Panc1 (cell line): Measurements from ENCODE around the gene TTC28. TPM values are rescaled to one million over a fixed set of nuclear protein-coding genes. Genes with fewer than 3 reads are reported as not detected.

Experiments used
- ATAC-seq: fragments of 200-7000 bp; cut with Tn5 transposase; 2 replicates; pipeline ENCODE4 v1.9.1; 2020; ENCODE audit warnings: mild to moderate bottlenecking, moderate library complexity
- BruUV-seq: library from RNA; stranded (reverse); fragments of 400-500 nt; replicated peaks from 2 replicates; lab custom pipeline; 2021; lab: Mats Ljungman, UMichigan
- CTCF ChIA-PET: fragments of 300-600 bp; sonication (Branson Sonifier 250); formaldehyde crosslinking; loops from one replicate; lab custom pipeline; 2022; ENCODE audit warnings: antibody characterized with exemption; lab: Charles Lee
- POLR2A ChIA-PET: fragments of 300-600 bp; sonication (Branson Sonifier 250); formaldehyde crosslinking; loops from one replicate; lab custom pipeline; 2022; ENCODE audit warnings: antibody characterized with exemption; lab: Charles Lee
- DNase-seq: peaks from one replicate; pipeline ENCODE4 v3.0.0-alpha.2; 2010; ENCODE audit warnings: low read depth, low spot score
- H3K27ac ChIP-seq: 2 replicates; pipeline ENCODE4 v1.5.1; 2011; ENCODE audit warnings: mild to moderate bottlenecking, low read length, inconsistent platforms
- H3K27me3 ChIP-seq: fragments of 200-500 bp; sonication (Bioruptor generic); 2 replicates; pipeline ENCODE4 v1.6.0; 2014; ENCODE audit warnings: low read length, inconsistent platforms; ENCODE audit not compliant: control insufficient read depth, insufficient read depth
- H3K36me3 ChIP-seq: fragments of 200-500 bp; sonication (Bioruptor generic); 2 replicates; pipeline ENCODE4 v1.5.1; 2014; ENCODE audit warnings: inconsistent platforms, mild to moderate bottlenecking, low read length, moderate library complexity; ENCODE audit not compliant: control insufficient read depth, insufficient read depth
- H3K4me1 ChIP-seq: 2 replicates; pipeline ENCODE4 v1.5.1; 2011; ENCODE audit warnings: inconsistent platforms, mild to moderate bottlenecking, low read length, moderate library complexity; ENCODE audit not compliant: control insufficient read depth, insufficient read depth
- H3K4me3 ChIP-seq, 2 experiments: 2 replicates each; pipeline ENCODE4 v1.5.1; 2011 to 2012; ENCODE audit warnings: low read depth in 2 of 2, low read length in 2 of 2, mild to moderate bottlenecking in 2 of 2, inconsistent platforms in 1 of 2, moderate library complexity in 1 of 2
- H3K9me3 ChIP-seq: fragments of 200-500 bp; sonication (Bioruptor generic); 2 replicates; pipeline ENCODE4 v1.5.1; 2014; ENCODE audit warnings: low read depth, mild to moderate bottlenecking, inconsistent platforms, low read length, moderate library complexity; ENCODE audit not compliant: control insufficient read depth, insufficient read depth
- CTCF ChIP-seq: fragments of 450-650 bp; IDR thresholded peaks from 2 replicates; pipeline ENCODE4 v1.5.1; 2017; ENCODE audit warnings: mild to moderate bottlenecking
- POLR2AphosphoS5 ChIP-seq: IDR thresholded peaks from 2 replicates; pipeline ENCODE4 v1.6.1; 2012; ENCODE audit warnings: mild to moderate bottlenecking, low read depth, low read length, moderate library complexity
- REST ChIP-seq, 2 experiments: IDR thresholded peaks; 2 replicates each; pipeline ENCODE4 v1.6.1; 2011 to 2012; ENCODE audit warnings: low read depth in 2 of 2, control low read depth in 1 of 2, low read length in 1 of 2, mild to moderate bottlenecking in 1 of 2, moderate library complexity in 1 of 2; ENCODE audit not compliant: insufficient read depth in 1 of 2
- SIN3A ChIP-seq: IDR thresholded peaks from 2 replicates; pipeline ENCODE4 v1.6.1; 2012; ENCODE audit warnings: low read depth, mild to moderate bottlenecking, low read length, moderate library complexity, borderline replicate concordance; ENCODE audit not compliant: insufficient read depth
- TCF7L2 ChIP-seq: IDR thresholded peaks from 2 replicates; pipeline ENCODE4 v1.6.1; 2011; ENCODE audit warnings: mild to moderate bottlenecking, low read depth, low read length, inconsistent platforms
- in situ Hi-C: cut with HindIII; loops from 2 replicates; pipeline ENCODE4 v1.10.0; 2016; ENCODE audit warnings: low sequenced_read_pairs, low pct_unique_long_range_greater_than_20kb
- intact Hi-C: fragments of 100-400 bp; cut with micrococcal nuclease; formaldehyde crosslinking; loops from one replicate; pipeline ENCODE4 v1.10.0; 2022; ENCODE audit not compliant: unreplicated experiment
- total RNA-seq: library from RNA; stranded (reverse); gene quantifications from one replicate; pipeline ENCODE4 v1.2.1, GENCODE V29; 2021; ENCODE audit not compliant: unreplicated experiment

TTC28 gene
- total RNA-seq, 1 experiment from 2014 or later, result 24.8 TPM

GRCh38 chr22:27993774-27994350 is 685.8 kb downstream of the TTC28 start:
- no peak overlapping the region for H3K27ac ChIP-seq
- ChIA-PET POLR2A (no interaction called here), CTCF (no interaction called here)
- no peak overlapping the region for H3K4me3 ChIP-seq
- ATAC-seq (no peak), DNase-seq (no peak)
- no peaks in the 10 kb centered on the region for H3K4me1 ChIP-seq
- intact Hi-C loops, result no loop called here
- in situ Hi-C loops, result no loop called here
- no peaks in the 10 kb centered on the region for H3K9me3 ChIP-seq
- H3K36me3 ChIP-seq, result no peaks in the 10 kb centered on the region
- BruUV-seq, result no TSS peak
- TF ChIP-seq REST (IDR thresholded peaks at IDR 0.05; ENCODE audit: insufficient read depth in 1 of 2, low read depth in 2 of 2, low read length in 1 of 2), result no peak
- no peak for TF ChIP-seq TCF7L2
- TF ChIP-seq CTCF, result no peak
- no peak for TF ChIP-seq POLR2AphosphoS5
- TF ChIP-seq SIN3A, result no peak
- H3K27me3 ChIP-seq, result no peaks in the 10 kb centered on the region

- no peaks in the 10 kb centered on the region for H3K4me1 ChIP-seq
- in situ Hi-C loops (no loop called here), intact Hi-C loops (no loop called here)
- ChIA-PET CTCF (no interaction called here), POLR2A (no interaction called here)
- no peak overlapping the region for H3K27ac ChIP-seq
- H3K36me3 ChIP-seq, result no peaks in the 10 kb centered on the region
- DNase-seq, result no peak
- ATAC-seq, result no peak
- BruUV-seq, result no TSS peak
- H3K9me3 ChIP-seq, result no peaks in the 10 kb centered on the region
- H3K4me3 ChIP-seq, result no peak overlapping the region
- TF ChIP-seq CTCF (no peak), SIN3A (no peak), REST (IDR thresholded peaks at IDR 0.05; ENCODE audit: insufficient read depth in 1 of 2, low read depth in 2 of 2, low read length in 1 of 2) (no peak), POLR2AphosphoS5 (no peak), TCF7L2 (no peak)
- H3K27me3 ChIP-seq, result no peaks in the 10 kb centered on the region
Observed at GRCh38 chr22:27993201-27993635, 686.4 kb downstream of the TTC28 start.
